WTC11 (cell line): ENCODE results near the gene AKAP6. TPM values are rescaled to one million over a fixed set of nuclear protein-coding genes. Genes with fewer than 3 reads are reported as not detected.

Experiments
- ATAC-seq: fragments of 200-7000 bp; cut with Tn5 transposase; 2 replicates; pipeline ENCODE4 v1.10.0; 2021; ENCODE audit warnings: mild to moderate bottlenecking, moderate library complexity
- CTCF ChIA-PET: fragments of 300-600 bp; sonication (Branson Sonifier 250); formaldehyde crosslinking; loops from one replicate; lab custom pipeline; 2021; ENCODE audit warnings: antibody characterized with exemption; lab: Charles Lee
- POLR2A ChIA-PET: fragments of 350-600 bp; sonication (Branson Sonifier 250); formaldehyde crosslinking; loops from one replicate; lab custom pipeline; 2021; ENCODE audit warnings: antibody characterized with exemption; lab: Charles Lee
- DNase-seq: peaks from one replicate; pipeline ENCODE4 v3.0.0; 2021; ENCODE audit warnings: low spot score
- H3K27ac Mint-ChIP-seq: 2 replicates; pipeline ENCODE4 v1.8.0; 2021; ENCODE audit warnings: mixed read lengths
- H3K27me3 Mint-ChIP-seq: 2 replicates; pipeline ENCODE4 v1.8.0; 2021; ENCODE audit warnings: low read depth, mild to moderate bottlenecking, moderate library complexity, mixed read lengths
- H3K36me3 Mint-ChIP-seq: 2 replicates; pipeline ENCODE4 v1.8.0; 2021; ENCODE audit warnings: mixed read lengths
- H3K4me1 Mint-ChIP-seq: 2 replicates; pipeline ENCODE4 v1.8.0; 2022; ENCODE audit warnings: mixed read lengths
- H3K4me3 Mint-ChIP-seq: 2 replicates; pipeline ENCODE4 v1.8.0; 2021; ENCODE audit warnings: mild to moderate bottlenecking, moderate library complexity, mixed read lengths
- H3K9me3 Mint-ChIP-seq: 2 replicates; pipeline ENCODE4 v1.8.0; 2021; ENCODE audit warnings: mixed read lengths
- ATF1 ChIP-seq: sonication (generic); formaldehyde crosslinking; IDR thresholded peaks from 2 replicates; pipeline ENCODE4 v1.8.1; 2023; ENCODE audit warnings: mild to moderate bottlenecking, moderate library complexity, missing genetic modification reagents
- GRHL2 ChIP-seq: fragments of 250-450 bp; sonication (Bioruptor Pico); IDR thresholded peaks from 2 replicates; pipeline ENCODE4 v1.8.0; 2022; ENCODE audit warnings: mild to moderate bottlenecking, moderate library complexity; ENCODE audit not compliant: insufficient replicate concordance, severe bottlenecking
- HMGA2 ChIP-seq: fragments of 250-450 bp; sonication (Bioruptor Pico); IDR thresholded peaks from 2 replicates; pipeline ENCODE4 v1.4.0; 2021; ENCODE audit warnings: mild to moderate bottlenecking, moderate library complexity
- JAZF1 ChIP-seq: fragments of 250-450 bp; sonication (Bioruptor Pico); IDR thresholded peaks from 2 replicates; pipeline ENCODE4 v1.9.0; 2021; ENCODE audit warnings: moderate library complexity, mild to moderate bottlenecking, inconsistent platforms
- KAT7 ChIP-seq: sonication (generic); formaldehyde crosslinking; IDR thresholded peaks from 2 replicates; pipeline ENCODE4 v1.8.1; 2023; ENCODE audit warnings: missing genetic modification reagents, mild to moderate bottlenecking, borderline replicate concordance
- MYBL2 ChIP-seq: sonication (generic); formaldehyde crosslinking; IDR thresholded peaks from 2 replicates; pipeline ENCODE4 v1.8.1; 2023; ENCODE audit warnings: mild to moderate bottlenecking, moderate library complexity, missing genetic modification reagents
- NR2C2 ChIP-seq: sonication (generic); formaldehyde crosslinking; IDR thresholded peaks from 2 replicates; pipeline ENCODE4 v1.8.0; 2022; ENCODE audit warnings: mild to moderate bottlenecking, missing genetic modification reagents
- SOX15 ChIP-seq: fragments of 250-450 bp; sonication (Bioruptor Pico); IDR thresholded peaks from 2 replicates; pipeline ENCODE4 v1.9.0; 2021; ENCODE audit warnings: mild to moderate bottlenecking
- SP1 ChIP-seq: sonication (generic); formaldehyde crosslinking; conservative IDR thresholded peaks from 2 replicates; pipeline ENCODE4 v1.8.1; 2022; ENCODE audit warnings: missing genetic modification reagents
- ZNF121 ChIP-seq: sonication (generic); formaldehyde crosslinking; IDR thresholded peaks from 2 replicates; pipeline ENCODE4 v1.8.0; 2023; ENCODE audit warnings: missing genetic modification reagents
- ZNF232 ChIP-seq: sonication (generic); formaldehyde crosslinking; IDR thresholded peaks from 2 replicates; pipeline ENCODE4 v1.8.0; 2022; ENCODE audit warnings: mild to moderate bottlenecking, missing genetic modification reagents
- ZNF281 ChIP-seq: sonication (generic); formaldehyde crosslinking; IDR thresholded peaks from 2 replicates; pipeline ENCODE4 v1.8.0; 2023; ENCODE audit warnings: mild to moderate bottlenecking, missing genetic modification reagents
- ZNF423 ChIP-seq: fragments of 250-450 bp; sonication (Bioruptor Pico); IDR thresholded peaks from 2 replicates; pipeline ENCODE4 v2.1.2; 2022; ENCODE audit warnings: mild to moderate bottlenecking, moderate library complexity
- ZNF532 ChIP-seq: fragments of 250-450 bp; sonication (Bioruptor Pico); IDR thresholded peaks from 2 replicates; pipeline ENCODE4 v1.9.0; 2021; ENCODE audit warnings: mild to moderate bottlenecking, borderline replicate concordance
- ZNF671 ChIP-seq: fragments of 250-450 bp; sonication (Bioruptor Pico); IDR thresholded peaks from 2 replicates; pipeline ENCODE4 v1.8.0; 2021; ENCODE audit warnings: mild to moderate bottlenecking
- total RNA-seq: library from RNA; stranded (reverse); gene quantifications from 3 replicates; pipeline ENCODE4 v1.2.3, GENCODE V29; 2021
- TF ChIP-seq, protein P1 (sequence below): sonication (generic); formaldehyde crosslinking; IDR thresholded peaks from 2 replicates; pipeline ENCODE4 v1.8.1; 2022; ENCODE audit warnings: low read depth, mild to moderate bottlenecking, moderate library complexity, missing genetic modification reagents, borderline replicate concordance
- TF ChIP-seq, protein P2 (sequence below): sonication (generic); formaldehyde crosslinking; IDR thresholded peaks from 2 replicates; pipeline ENCODE4 v1.8.1; 2022; ENCODE audit warnings: missing genetic modification reagents, borderline replicate concordance
- TF ChIP-seq, protein P3 (sequence below): fragments of 250-450 bp; sonication (Bioruptor Pico); IDR thresholded peaks from 2 replicates; pipeline ENCODE4 v2.1.2; 2022; ENCODE audit warnings: mild to moderate bottlenecking, moderate library complexity
- TF ChIP-seq, protein P4 (sequence below): sonication (generic); formaldehyde crosslinking; IDR thresholded peaks from 2 replicates; pipeline ENCODE4 v1.8.0; 2022; ENCODE audit warnings: mild to moderate bottlenecking, missing genetic modification reagents
- TF ChIP-seq, protein P5 (sequence below): sonication (generic); formaldehyde crosslinking; IDR thresholded peaks from 2 replicates; pipeline ENCODE4 v1.8.0; 2022; ENCODE audit warnings: missing genetic modification reagents

AKAP6 gene
- total RNA-seq, 1 experiment from 2014 or later = 0.63 TPM

DNA sequence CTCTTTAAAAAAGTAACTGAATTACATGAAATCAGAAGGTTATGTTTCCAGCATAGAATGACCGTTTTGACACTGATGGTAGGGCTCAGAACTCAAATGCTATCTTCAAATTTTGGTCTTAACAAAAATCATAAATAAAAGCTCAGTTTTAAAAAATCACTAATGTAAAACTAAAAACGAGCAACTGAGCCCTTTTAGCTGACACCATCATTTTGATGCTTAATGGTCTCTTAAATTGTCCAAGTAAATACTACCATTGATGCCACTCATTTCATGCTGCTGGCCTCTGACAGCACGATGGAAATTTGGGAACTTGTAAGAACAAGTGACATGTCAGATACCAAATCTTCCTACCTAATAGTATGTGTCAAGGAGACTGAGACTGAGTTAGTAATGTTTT lies 205.0 kb downstream of the AKAP6 start (continued):
- TF ChIP-seq ZNF281 (CRISPR knock-in tag) (no peak), HMGA2 (CRISPR knock-in tag) (no peak), ZNF232 (CRISPR knock-in tag) (no peak), KAT7 (CRISPR knock-in tag) (no peak), ZNF671 (CRISPR knock-in tag) (no peak)
- TF ChIP-seq, protein P1, sequence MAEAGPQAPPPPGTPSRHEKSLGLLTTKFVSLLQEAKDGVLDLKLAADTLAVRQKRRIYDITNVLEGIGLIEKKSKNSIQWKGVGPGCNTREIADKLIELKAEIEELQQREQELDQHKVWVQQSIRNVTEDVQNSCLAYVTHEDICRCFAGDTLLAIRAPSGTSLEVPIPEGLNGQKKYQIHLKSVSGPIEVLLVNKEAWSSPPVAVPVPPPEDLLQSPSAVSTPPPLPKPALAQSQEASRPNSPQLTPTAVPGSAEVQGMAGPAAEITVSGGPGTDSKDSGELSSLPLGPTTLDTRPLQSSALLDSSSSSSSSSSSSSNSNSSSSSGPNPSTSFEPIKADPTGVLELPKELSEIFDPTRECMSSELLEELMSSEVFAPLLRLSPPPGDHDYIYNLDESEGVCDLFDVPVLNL (CRISPR knock-in tag) = no peak
- TF ChIP-seq, protein P2, sequence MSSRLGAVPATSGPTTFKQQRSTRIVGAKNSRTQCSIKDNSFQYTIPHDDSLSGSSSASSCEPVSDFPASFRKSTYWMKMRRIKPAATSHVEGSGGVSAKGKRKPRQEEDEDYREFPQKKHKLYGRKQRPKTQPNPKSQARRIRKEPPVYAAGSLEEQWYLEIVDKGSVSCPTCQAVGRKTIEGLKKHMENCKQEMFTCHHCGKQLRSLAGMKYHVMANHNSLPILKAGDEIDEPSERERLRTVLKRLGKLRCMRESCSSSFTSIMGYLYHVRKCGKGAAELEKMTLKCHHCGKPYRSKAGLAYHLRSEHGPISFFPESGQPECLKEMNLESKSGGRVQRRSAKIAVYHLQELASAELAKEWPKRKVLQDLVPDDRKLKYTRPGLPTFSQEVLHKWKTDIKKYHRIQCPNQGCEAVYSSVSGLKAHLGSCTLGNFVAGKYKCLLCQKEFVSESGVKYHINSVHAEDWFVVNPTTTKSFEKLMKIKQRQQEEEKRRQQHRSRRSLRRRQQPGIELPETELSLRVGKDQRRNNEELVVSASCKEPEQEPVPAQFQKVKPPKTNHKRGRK (CRISPR knock-in tag) = no peak

GRCh38 chr14:32536175-32536574 lies 207.1 kb downstream of the AKAP6 start:
- no peaks in the 10 kb centered on the region for H3K27me3 Mint-ChIP-seq
- DNase-seq (no peak), ATAC-seq (no peak)
- H3K9me3 Mint-ChIP-seq = no peaks in the 10 kb centered on the region
- H3K36me3 Mint-ChIP-seq = no peaks in the 10 kb centered on the region
- H3K27ac Mint-ChIP-seq = no peak overlapping the region
- ChIA-PET POLR2A (interaction anchor here (0.5 kb wide), 1 partner anchor 828 kb away, joined by 4 read pairs; no protein-coding TSS in a partner anchor), CTCF (interaction anchor here (0.7 kb wide), 1 partner anchor 24 kb away, joined by 4 read pairs; no protein-coding TSS in a partner anchor)
- no peaks in the 10 kb centered on the region for H3K4me1 Mint-ChIP-seq
- no peak overlapping the region for H3K4me3 Mint-ChIP-seq
- TF ChIP-seq SP1 = no peak
- TF ChIP-seq ZNF423 (CRISPR knock-in tag) = no peak
- TF ChIP-seq ATF1 (CRISPR knock-in tag) = no peak
- TF ChIP-seq NR2C2 (CRISPR knock-in tag) = no peak
- TF ChIP-seq MYBL2 (CRISPR knock-in tag) = no peak
- TF ChIP-seq, protein P3, sequence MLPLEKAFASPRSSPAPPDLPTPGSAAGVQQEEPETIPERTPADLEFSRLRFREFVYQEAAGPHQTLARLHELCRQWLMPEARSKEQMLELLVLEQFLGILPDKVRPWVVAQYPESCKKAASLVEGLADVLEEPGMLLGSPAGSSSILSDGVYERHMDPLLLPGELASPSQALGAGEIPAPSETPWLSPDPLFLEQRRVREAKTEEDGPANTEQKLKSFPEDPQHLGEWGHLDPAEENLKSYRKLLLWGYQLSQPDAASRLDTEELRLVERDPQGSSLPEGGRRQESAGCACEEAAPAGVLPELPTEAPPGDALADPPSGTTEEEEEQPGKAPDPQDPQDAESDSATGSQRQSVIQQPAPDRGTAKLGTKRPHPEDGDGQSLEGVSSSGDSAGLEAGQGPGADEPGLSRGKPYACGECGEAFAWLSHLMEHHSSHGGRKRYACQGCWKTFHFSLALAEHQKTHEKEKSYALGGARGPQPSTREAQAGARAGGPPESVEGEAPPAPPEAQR (CRISPR knock-in tag) = no peak
- no peak for TF ChIP-seq ZNF532 (CRISPR knock-in tag)
- TF ChIP-seq JAZF1 (CRISPR knock-in tag) = no peak
- no peak for TF ChIP-seq GRHL2 (CRISPR knock-in tag)
- no peak for TF ChIP-seq SOX15 (CRISPR knock-in tag)
- TF ChIP-seq, protein P4, sequence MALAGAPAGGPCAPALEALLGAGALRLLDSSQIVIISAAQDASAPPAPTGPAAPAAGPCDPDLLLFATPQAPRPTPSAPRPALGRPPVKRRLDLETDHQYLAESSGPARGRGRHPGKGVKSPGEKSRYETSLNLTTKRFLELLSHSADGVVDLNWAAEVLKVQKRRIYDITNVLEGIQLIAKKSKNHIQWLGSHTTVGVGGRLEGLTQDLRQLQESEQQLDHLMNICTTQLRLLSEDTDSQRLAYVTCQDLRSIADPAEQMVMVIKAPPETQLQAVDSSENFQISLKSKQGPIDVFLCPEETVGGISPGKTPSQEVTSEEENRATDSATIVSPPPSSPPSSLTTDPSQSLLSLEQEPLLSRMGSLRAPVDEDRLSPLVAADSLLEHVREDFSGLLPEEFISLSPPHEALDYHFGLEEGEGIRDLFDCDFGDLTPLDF (CRISPR knock-in tag) = no peak
- no peak for TF ChIP-seq ZNF121
- TF ChIP-seq, protein P5, sequence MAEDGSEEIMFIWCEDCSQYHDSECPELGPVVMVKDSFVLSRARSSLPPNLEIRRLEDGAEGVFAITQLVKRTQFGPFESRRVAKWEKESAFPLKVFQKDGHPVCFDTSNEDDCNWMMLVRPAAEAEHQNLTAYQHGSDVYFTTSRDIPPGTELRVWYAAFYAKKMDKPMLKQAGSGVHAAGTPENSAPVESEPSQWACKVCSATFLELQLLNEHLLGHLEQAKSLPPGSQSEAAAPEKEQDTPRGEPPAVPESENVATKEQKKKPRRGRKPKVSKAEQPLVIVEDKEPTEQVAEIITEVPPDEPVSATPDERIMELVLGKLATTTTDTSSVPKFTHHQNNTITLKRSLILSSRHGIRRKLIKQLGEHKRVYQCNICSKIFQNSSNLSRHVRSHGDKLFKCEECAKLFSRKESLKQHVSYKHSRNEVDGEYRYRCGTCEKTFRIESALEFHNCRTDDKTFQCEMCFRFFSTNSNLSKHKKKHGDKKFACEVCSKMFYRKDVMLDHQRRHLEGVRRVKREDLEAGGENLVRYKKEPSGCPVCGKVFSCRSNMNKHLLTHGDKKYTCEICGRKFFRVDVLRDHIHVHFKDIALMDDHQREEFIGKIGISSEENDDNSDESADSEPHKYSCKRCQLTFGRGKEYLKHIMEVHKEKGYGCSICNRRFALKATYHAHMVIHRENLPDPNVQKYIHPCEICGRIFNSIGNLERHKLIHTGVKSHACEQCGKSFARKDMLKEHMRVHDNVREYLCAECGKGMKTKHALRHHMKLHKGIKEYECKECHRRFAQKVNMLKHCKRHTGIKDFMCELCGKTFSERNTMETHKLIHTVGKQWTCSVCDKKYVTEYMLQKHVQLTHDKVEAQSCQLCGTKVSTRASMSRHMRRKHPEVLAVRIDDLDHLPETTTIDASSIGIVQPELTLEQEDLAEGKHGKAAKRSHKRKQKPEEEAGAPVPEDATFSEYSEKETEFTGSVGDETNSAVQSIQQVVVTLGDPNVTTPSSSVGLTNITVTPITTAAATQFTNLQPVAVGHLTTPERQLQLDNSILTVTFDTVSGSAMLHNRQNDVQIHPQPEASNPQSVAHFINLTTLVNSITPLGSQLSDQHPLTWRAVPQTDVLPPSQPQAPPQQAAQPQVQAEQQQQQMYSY (CRISPR knock-in tag) = no peak
